Type B pancreatic cell (in vitro differentiated cells): Measurements from ENCODE around the gene SLC4A2. TPM values are rescaled to one million over a fixed set of nuclear protein-coding genes. Genes with fewer than 3 reads are reported as not detected.
"Not testable (repeated sequence)": the region's sequence is repeated elsewhere in the genome, so short reads cannot be mapped to it uniquely, and the experiment has no call there.

Experiments used
- DNase-seq: peaks from one replicate; pipeline ENCODE4 v3.0.0; 2021; ENCODE audit warnings: mixed read lengths; ENCODE audit not compliant: unreplicated experiment; ENCODE audit errors: extremely low spot score
- H3K27ac Mint-ChIP-seq: 2 replicates; pipeline ENCODE4 v1.8.0; 2021; ENCODE audit warnings: mild to moderate bottlenecking, mixed read lengths
- H3K27me3 Mint-ChIP-seq: 2 replicates; pipeline ENCODE4 v1.8.0; 2021; ENCODE audit warnings: mixed read lengths
- H3K36me3 Mint-ChIP-seq: 2 replicates; pipeline ENCODE4 v1.8.0; 2021; ENCODE audit warnings: mixed read lengths
- H3K4me1 Mint-ChIP-seq: one replicate; pipeline ENCODE4 v1.8.0; 2021; ENCODE audit warnings: mixed read lengths; ENCODE audit not compliant: unreplicated experiment
- H3K4me3 Mint-ChIP-seq: 2 replicates; pipeline ENCODE4 v1.8.0; 2021; ENCODE audit warnings: mild to moderate bottlenecking, mixed read lengths
- H3K9me3 Mint-ChIP-seq: 2 replicates; pipeline ENCODE4 v1.8.0; 2021; ENCODE audit warnings: mixed read lengths
- CTCF ChIP-seq: fragments of 200-600 bp; sonication (generic); conservative IDR thresholded peaks from 2 replicates; pipeline ENCODE4 v1.5.0; 2021; ENCODE audit warnings: antibody characterized with exemption, mild to moderate bottlenecking
- total RNA-seq: library from RNA; stranded (reverse); gene quantifications from 2 replicates; pipeline ENCODE4 v1.2.1, GENCODE V29; 2021; ENCODE audit warnings: low replicate concordance

SLC4A2 gene
- total RNA-seq, 1 donor from 2014 or later, result 150 TPM

DNA sequence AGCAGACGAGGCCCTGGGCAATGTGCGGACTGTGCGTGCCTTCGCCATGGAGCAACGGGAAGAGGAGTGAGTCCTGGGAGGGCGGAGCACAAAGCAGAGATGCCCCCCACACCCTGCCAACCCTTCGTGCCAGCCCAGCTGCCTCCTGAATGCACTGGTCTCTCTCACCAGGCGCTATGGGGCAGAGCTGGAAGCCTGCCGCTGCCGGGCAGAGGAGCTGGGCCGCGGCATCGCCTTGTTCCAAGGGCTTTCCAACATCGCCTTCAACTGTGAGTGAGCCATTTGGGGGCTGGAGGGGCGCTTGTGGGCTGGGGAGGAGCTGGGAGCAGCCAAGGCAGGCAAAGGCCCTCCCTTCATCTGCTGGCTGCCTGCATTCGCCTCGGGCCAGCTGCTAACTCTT lies 23.5 kb upstream of the SLC4A2 start:
- Mint-ChIP-seq H3K36me3 (no peaks in the 10 kb centered on the region), H3K27me3 (no peaks in the 10 kb centered on the region), H3K27ac (no peak overlapping the region), H3K4me1 (peaks cover 15% of the 10 kb centered on the region), H3K9me3 (no peaks in the 10 kb centered on the region), H3K4me3 (no peak overlapping the region)
- no peak for DNase-seq
- TF ChIP-seq CTCF, result no peak

DNA sequence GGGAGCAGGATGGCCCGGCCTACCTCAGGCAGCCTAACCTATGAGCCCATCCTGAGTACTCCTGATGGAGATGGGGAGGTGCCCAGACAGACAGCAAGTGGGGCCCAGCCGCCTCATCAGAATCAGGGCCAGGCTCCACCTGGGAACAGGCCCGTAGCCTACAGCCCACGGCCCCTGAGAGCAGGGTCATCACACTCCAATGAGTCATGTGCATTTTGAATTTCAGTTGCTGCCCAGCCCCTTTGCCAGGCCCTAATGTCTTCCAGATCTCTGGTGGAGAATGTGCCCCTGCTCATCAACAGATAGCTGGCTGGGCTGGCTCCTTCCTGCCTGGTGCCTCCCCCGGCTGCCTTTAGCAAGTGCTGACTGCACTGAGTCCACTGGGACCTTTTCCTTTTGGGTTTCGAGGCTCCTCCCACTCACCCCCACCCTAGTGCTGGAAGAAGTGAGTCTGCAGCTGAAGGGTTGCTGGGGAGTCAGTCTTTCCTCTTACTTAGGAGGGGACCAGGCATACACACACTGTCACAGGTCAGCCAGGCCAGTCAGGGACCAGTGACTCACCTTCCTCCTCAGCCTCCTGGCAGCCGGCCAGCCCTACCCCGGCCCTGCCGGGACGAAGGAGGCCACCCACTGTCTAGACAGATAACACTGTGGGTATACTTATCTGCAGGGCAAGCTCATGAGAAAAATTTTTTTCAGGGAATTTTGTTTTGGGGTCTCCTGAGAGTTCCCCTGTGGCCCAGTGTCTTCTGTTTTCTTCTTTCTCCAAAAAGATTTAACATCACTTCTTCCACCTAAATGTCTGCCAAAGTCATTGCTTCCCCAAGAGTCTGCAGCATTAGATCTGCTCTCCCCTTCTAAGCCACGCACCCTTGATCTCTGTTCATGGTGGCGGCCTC lies 20.2 kb upstream of the SLC4A2 start:
- peaks cover 15% of the 10 kb centered on the region for H3K4me1 Mint-ChIP-seq
- no peaks in the 10 kb centered on the region for H3K27me3 Mint-ChIP-seq
- no peak for DNase-seq
- H3K36me3 Mint-ChIP-seq, result no peaks in the 10 kb centered on the region
- peak overlapping the region; percentile 36 for H3K27ac Mint-ChIP-seq
- H3K4me3 Mint-ChIP-seq, result no peak overlapping the region
- H3K9me3 Mint-ChIP-seq, result no peaks in the 10 kb centered on the region
- no peak for TF ChIP-seq CTCF

- no peaks in the 10 kb centered on the region for H3K36me3 Mint-ChIP-seq
- no peaks in the 10 kb centered on the region for H3K27me3 Mint-ChIP-seq
- H3K9me3 Mint-ChIP-seq, result no peaks in the 10 kb centered on the region
- H3K4me3 Mint-ChIP-seq, result no peak overlapping the region
- H3K27ac Mint-ChIP-seq, result no peak overlapping the region
- H3K4me1 Mint-ChIP-seq, result peaks cover 15% of the 10 kb centered on the region
- TF ChIP-seq CTCF, result no peak
- no peak for DNase-seq
Observed at GRCh38 chr7:151039850-151040548, 19.4 kb upstream of the SLC4A2 start.

DNA sequence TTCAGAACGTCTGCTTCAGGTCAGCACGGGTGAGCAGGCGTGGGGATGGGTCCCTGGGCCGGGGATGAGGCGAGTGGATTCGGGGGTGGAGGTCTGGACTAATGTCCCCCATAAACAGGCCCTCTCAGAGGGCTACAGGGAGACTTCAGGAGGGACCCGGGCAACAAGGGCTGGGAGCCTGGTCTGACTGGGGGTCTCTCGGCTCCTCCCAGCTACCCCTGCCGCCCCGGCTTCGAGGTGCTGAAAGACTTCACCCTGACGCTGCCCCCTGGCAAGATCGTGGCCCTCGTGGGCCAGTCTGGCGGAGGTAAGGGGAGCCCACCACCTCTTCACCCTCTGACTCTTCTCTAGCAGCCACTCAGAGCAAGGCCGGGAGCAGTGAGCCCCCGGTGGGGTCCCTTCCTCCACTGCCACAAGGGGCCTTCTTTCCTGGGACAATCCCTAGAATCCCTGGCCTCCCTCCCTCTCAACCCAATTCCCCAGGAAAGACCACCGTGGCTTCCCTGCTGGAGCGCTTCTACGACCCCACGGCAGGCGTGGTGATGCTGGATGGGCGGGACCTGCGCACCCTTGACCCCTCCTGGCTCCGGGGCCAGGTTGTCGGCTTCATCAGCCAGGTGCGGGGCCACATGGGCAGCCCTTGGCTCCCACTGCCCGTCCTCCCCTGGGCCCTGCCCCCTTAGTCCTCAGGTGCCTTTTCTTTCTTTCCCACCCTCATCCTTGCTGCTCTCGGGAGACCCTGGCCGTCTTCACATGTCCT lies 18.6 kb upstream of the SLC4A2 start:
- no peak for TF ChIP-seq CTCF
- no peak for DNase-seq
- Mint-ChIP-seq H3K9me3 (no peaks in the 10 kb centered on the region), H3K36me3 (no peaks in the 10 kb centered on the region), H3K27ac (no peak overlapping the region), H3K27me3 (no peaks in the 10 kb centered on the region), H3K4me1 (peaks cover 15% of the 10 kb centered on the region), H3K4me3 (no peak overlapping the region)

DNA sequence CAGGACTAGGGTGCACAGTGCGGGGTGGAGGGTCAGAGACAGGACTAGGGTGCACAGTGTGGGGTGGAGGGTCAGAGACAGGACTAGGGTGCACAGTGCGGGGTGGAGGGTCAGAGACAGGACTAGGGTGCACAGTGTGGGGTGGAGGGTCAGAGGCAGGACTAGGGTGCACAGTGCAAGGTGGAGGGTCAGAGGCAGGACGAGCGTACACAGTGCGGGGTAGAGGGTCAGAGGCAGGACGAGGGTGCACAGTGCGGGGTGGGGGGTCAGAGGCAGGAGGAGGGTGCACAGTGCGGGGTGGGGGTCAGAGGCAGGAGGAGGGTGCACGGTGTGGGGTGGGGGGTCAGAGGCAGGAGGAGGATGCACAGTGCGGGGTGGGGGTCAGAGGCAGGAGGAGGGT lies 15.9 kb upstream of the SLC4A2 start:
- not testable (repeated sequence) for H3K27ac Mint-ChIP-seq, H3K9me3 Mint-ChIP-seq
- H3K4me1 Mint-ChIP-seq, result peaks cover 20% of the 10 kb centered on the region

More for the DNA sequence above, 15.9 kb upstream of the SLC4A2 start:
- H3K4me3 Mint-ChIP-seq, H3K36me3 Mint-ChIP-seq, DNase-seq, H3K27me3 Mint-ChIP-seq: not testable (repeated sequence)
